ENCODE results near the gene THAP12. TPM values are rescaled to one million over a fixed set of nuclear protein-coding genes. Genes with fewer than 3 reads are reported as not detected.

Gene THAP12
- total RNA-seq, 4 donors from 2014 or later, result 13.3 to 35.2 (median 22.9) TPM

GRCh38 chr11:76313271-76313670 is 67.7 kb downstream of the THAP12 start:
- TF ChIP-seq, protein P1, sequence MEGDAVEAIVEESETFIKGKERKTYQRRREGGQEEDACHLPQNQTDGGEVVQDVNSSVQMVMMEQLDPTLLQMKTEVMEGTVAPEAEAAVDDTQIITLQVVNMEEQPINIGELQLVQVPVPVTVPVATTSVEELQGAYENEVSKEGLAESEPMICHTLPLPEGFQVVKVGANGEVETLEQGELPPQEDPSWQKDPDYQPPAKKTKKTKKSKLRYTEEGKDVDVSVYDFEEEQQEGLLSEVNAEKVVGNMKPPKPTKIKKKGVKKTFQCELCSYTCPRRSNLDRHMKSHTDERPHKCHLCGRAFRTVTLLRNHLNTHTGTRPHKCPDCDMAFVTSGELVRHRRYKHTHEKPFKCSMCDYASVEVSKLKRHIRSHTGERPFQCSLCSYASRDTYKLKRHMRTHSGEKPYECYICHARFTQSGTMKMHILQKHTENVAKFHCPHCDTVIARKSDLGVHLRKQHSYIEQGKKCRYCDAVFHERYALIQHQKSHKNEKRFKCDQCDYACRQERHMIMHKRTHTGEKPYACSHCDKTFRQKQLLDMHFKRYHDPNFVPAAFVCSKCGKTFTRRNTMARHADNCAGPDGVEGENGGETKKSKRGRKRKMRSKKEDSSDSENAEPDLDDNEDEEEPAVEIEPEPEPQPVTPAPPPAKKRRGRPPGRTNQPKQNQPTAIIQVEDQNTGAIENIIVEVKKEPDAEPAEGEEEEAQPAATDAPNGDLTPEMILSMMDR (IDR thresholded peaks at IDR 0.05), result no peak
- TF ChIP-seq POLR2AphosphoS5 (IDR thresholded peaks at IDR 0.05) (no peak), POLR2A (IDR thresholded peaks at IDR 0.05) (no peak), EP300 (IDR thresholded peaks at IDR 0.05; ENCODE audit: low read depth) (no peak)
- no peaks in the 10 kb centered on the region for H3K27me3 ChIP-seq
- no peaks in the 10 kb centered on the region for H3K36me3 ChIP-seq
- H3K27ac ChIP-seq, result no peak overlapping the region
- H3K4me1 ChIP-seq, result no peaks in the 10 kb centered on the region
- in situ Hi-C loops (cut with MboI; ENCODE audit: low pct_ligation_motif_present in 1 of 4, low pct_unique_long_range_greater_than_20kb in 1 of 4, low sequenced_read_pairs in 3 of 4) (loop anchor here in 3 of 4 donors (10.0 to 25.0 kb wide), 4 partner anchors 98 to 426 kb away; partner anchors contain the start of gene WNT11 (in 1 of the 3)), intact Hi-C loops (cut with DNase I; ENCODE audit: low total_unique reads) (no loop called here)
- DNase-seq, result no peak
- WGBS, 2 donors (ENCODE audit: low coverage in 1 of 2), result 90 to 91% methylated on average over 2 to 3 of the region's 3 CpGs
- no peak overlapping the region for H3K4me3 ChIP-seq
- no peaks in the 10 kb centered on the region for H3K9me3 ChIP-seq

- no peak overlapping the region for H3K4me3 ChIP-seq
- H3K36me3 ChIP-seq, result no peaks in the 10 kb centered on the region
- 70% methylated on average over 12 of the region's 13 CpGs; no CpG with 5 or more reads in 1 of the 2 donors for WGBS, 2 donors (ENCODE audit: low coverage in 1 of 2)
- TF ChIP-seq, protein P1 (IDR thresholded peaks at IDR 0.05), result no peak
- no peak for TF ChIP-seq POLR2AphosphoS5 (IDR thresholded peaks at IDR 0.05)
- TF ChIP-seq POLR2A (IDR thresholded peaks at IDR 0.05), result no peak
- no peak for TF ChIP-seq EP300 (IDR thresholded peaks at IDR 0.05; ENCODE audit: low read depth)
- in situ Hi-C loops (cut with MboI; ENCODE audit: low pct_ligation_motif_present in 1 of 4, low pct_unique_long_range_greater_than_20kb in 1 of 4, low sequenced_read_pairs in 3 of 4), result loop anchor here in 3 of 4 donors (10.0 to 25.0 kb wide), 4 partner anchors 96 to 424 kb away; partner anchors contain the start of gene WNT11 (in 1 of the 3)
- DNase-seq, result no peak
- no peak overlapping the region for H3K27ac ChIP-seq
- intact Hi-C loops (cut with DNase I; ENCODE audit: low total_unique reads), result no loop called here
- H3K4me1 ChIP-seq, result no peaks in the 10 kb centered on the region
- no peaks in the 10 kb centered on the region for H3K9me3 ChIP-seq
- no peaks in the 10 kb centered on the region for H3K27me3 ChIP-seq
These were observed 69.9 kb downstream of the THAP12 start for GRCh38 chr11:76310832-76311595.

GRCh38 chr11:76307978-76308747 is 72.8 kb downstream of the THAP12 start:
- Histone ChIP-seq H3K4me1 (no peaks in the 10 kb centered on the region), H3K27me3 (no peaks in the 10 kb centered on the region), H3K4me3 (no peak overlapping the region), H3K36me3 (no peaks in the 10 kb centered on the region), H3K27ac (no peak overlapping the region), H3K9me3 (no peaks in the 10 kb centered on the region)
- intact Hi-C loops (cut with DNase I; ENCODE audit: low total_unique reads), result no loop called here
- TF ChIP-seq, protein P1 (IDR thresholded peaks at IDR 0.05), result no peak
- TF ChIP-seq POLR2A (IDR thresholded peaks at IDR 0.05), result no peak
- TF ChIP-seq EP300 (IDR thresholded peaks at IDR 0.05; ENCODE audit: low read depth), result no peak
- TF ChIP-seq POLR2AphosphoS5 (IDR thresholded peaks at IDR 0.05), result no peak
- WGBS, 2 donors (ENCODE audit: low coverage in 1 of 2), result 61% methylated on average over 6 of the region's 6 CpGs; no CpG with 5 or more reads in 1 of the 2 donors
- DNase-seq, result no peak
- in situ Hi-C loops (cut with MboI; ENCODE audit: low pct_ligation_motif_present in 1 of 4, low pct_unique_long_range_greater_than_20kb in 1 of 4, low sequenced_read_pairs in 3 of 4), result loop anchor here in 1 of 4 donors (25.0 kb wide), 2 partner anchors 96 to 421 kb away; partner anchors contain the start of gene WNT11

- in situ Hi-C loops (cut with MboI; ENCODE audit: low pct_ligation_motif_present in 1 of 4, low pct_unique_long_range_greater_than_20kb in 1 of 4, low sequenced_read_pairs in 3 of 4) (loop anchor here in 1 of 4 donors (25.0 kb wide), 2 partner anchors 95 to 420 kb away; partner anchors contain the start of gene WNT11), intact Hi-C loops (cut with DNase I; ENCODE audit: low total_unique reads) (no loop called here)
- Histone ChIP-seq H3K9me3 (no peaks in the 10 kb centered on the region), H3K4me1 (no peaks in the 10 kb centered on the region), H3K36me3 (no peaks in the 10 kb centered on the region), H3K4me3 (no peak overlapping the region), H3K27ac (no peak overlapping the region), H3K27me3 (no peaks in the 10 kb centered on the region)
- 75 to 90% methylated on average over 3 to 9 of the region's 9 CpGs for WGBS, 2 donors (ENCODE audit: low coverage in 1 of 2)
- DNase-seq, result no peak
- TF ChIP-seq, protein P1 (IDR thresholded peaks at IDR 0.05), result no peak
- TF ChIP-seq POLR2AphosphoS5 (IDR thresholded peaks at IDR 0.05) (no peak), POLR2A (IDR thresholded peaks at IDR 0.05) (no peak), EP300 (IDR thresholded peaks at IDR 0.05; ENCODE audit: low read depth) (no peak)
These were observed 73.5 kb downstream of the THAP12 start for GRCh38 chr11:76307396-76307795.
